ENCODE results near the gene HDAC10. TPM values are rescaled to one million over a fixed set of nuclear protein-coding genes. Genes with fewer than 3 reads are reported as not detected.
A peak's percentile ranks its signal among the peaks of the same experiment; 100 is the strongest.

Gene HDAC10
- total and polyA plus RNA-seq, 3 experiments from 2014 or later = 7.5 to 44.7 (median 42.5) TPM

GRCh38 chr22:50253046-50253915, 2.2 kb upstream of the HDAC10 start:
- Histone ChIP-seq H3K27ac (ENCODE audit: low read depth, low read length) (no peak overlapping the region), H3K9me3 (ENCODE audit: low read length) (no peaks in the 10 kb centered on the region), H3K27me3 (ENCODE audit: insufficient read depth, low read length, poor library complexity, severe bottlenecking) (no peaks in the 10 kb centered on the region), H3K36me3 (ENCODE audit: insufficient read depth, low read length) (no peaks in the 10 kb centered on the region), H3K4me1 (ENCODE audit: insufficient read depth, low read length) (peaks cover 14% of the 10 kb centered on the region), H3K4me3 (ENCODE audit: low read length) (no peak overlapping the region)
- H3K27ac Mint-ChIP-seq = peak overlapping the region in 2 of 8 donors; percentile 23 to 81
- CTCF ChIA-PET = interaction anchor here (0.6 to 3.9 kb wide), 9 partner anchors 11 to 368 kb away, joined by 3 to 33 read pairs (median 7); partner anchors contain the start of genes DENND6B and MAPK11
- peaks cover 4 to 24% (median 6%) of the 10 kb centered on the region in 3 donors for H3K4me1 Mint-ChIP-seq
- H3K9me3 Mint-ChIP-seq = no peaks in the 10 kb centered on the region
- peak overlapping the region in 1 of 7 donors; percentile 5 for H3K4me3 Mint-ChIP-seq
- POLR2A ChIA-PET = no interaction called here
- H3K27me3 Mint-ChIP-seq = peaks cover 1 to 4% of the 10 kb centered on the region in 2 donors
- H3K36me3 Mint-ChIP-seq = peaks cover 0 to 2% (median 0%) of the 10 kb centered on the region in 3 donors
- no peak for DNase-seq

- H3K36me3 ChIP-seq (ENCODE audit: insufficient read depth, low read length) = no peaks in the 10 kb centered on the region
- ChIA-PET POLR2A (interaction anchor here (2.2 kb wide), 1 partner anchor 75 kb away, joined by 7 read pairs; the partner anchor contains the start of gene DENND6B), CTCF (interaction anchor here (0.6 to 3.9 kb wide), 19 partner anchors 9 to 369 kb away, joined by 3 to 33 read pairs (median 5); partner anchors contain the start of genes DENND6B and MAPK11)
- H3K27ac Mint-ChIP-seq = peak overlapping the region in 7 of 8 donors; percentile 19 to 81 (median 52)
- no peak overlapping the region for H3K27ac ChIP-seq (ENCODE audit: low read depth, low read length)
- peaks cover 23% of the 10 kb centered on the region for H3K4me1 ChIP-seq (ENCODE audit: insufficient read depth, low read length)
- H3K4me1 Mint-ChIP-seq = peaks cover 7 to 33% (median 8%) of the 10 kb centered on the region in 3 donors
- H3K9me3 ChIP-seq (ENCODE audit: low read length) = no peaks in the 10 kb centered on the region
- no peak overlapping the region for H3K4me3 ChIP-seq (ENCODE audit: low read length)
- H3K4me3 Mint-ChIP-seq = peak overlapping the region in 6 of 7 donors; percentile 34 to 73 (median 60)
- DNase-seq = peak; percentile 54 to 83 (median 63)
- H3K27me3 ChIP-seq (ENCODE audit: insufficient read depth, low read length, poor library complexity, severe bottlenecking) = no peaks in the 10 kb centered on the region
- no peaks in the 10 kb centered on the region for H3K9me3 Mint-ChIP-seq
- H3K27me3 Mint-ChIP-seq = peaks cover 1 to 2% of the 10 kb centered on the region in 2 donors
- peaks cover 0 to 8% (median under 1%) of the 10 kb centered on the region in 3 donors for H3K36me3 Mint-ChIP-seq
Measured at GRCh38 chr22:50252082-50253045, 1.3 kb upstream of the HDAC10 start.

GRCh38 chr22:50251477-50252081, 514 bp upstream of the HDAC10 start:
- CTCF ChIA-PET = interaction anchor here (0.6 to 3.9 kb wide), 21 partner anchors 9 to 370 kb away, joined by 3 to 33 read pairs (median 4); partner anchors contain the start of genes DENND6B, MAPK11 and SCO2
- POLR2A ChIA-PET = interaction anchor here (0.7 to 2.2 kb wide), 5 partner anchors 75 to 281 kb away, joined by 3 to 7 read pairs (median 4); partner anchors contain the start of genes DENND6B, LMF2, NCAPH2 and SCO2
- Mint-ChIP-seq H3K4me1 (peaks cover 8 to 36% (median 9%) of the 10 kb centered on the region in 3 donors), H3K27me3 (peaks cover 0 to 1% of the 10 kb centered on the region in 2 donors), H3K9me3 (no peaks in the 10 kb centered on the region), H3K4me3 (peak overlapping the region in 6 of 7 donors; percentile 15 to 68 (median 54)), H3K27ac (peak overlapping the region in 5 of 8 donors; percentile 21 to 79 (median 52)), H3K36me3 (peaks cover 0 to 12% (median 5%) of the 10 kb centered on the region in 3 donors)
- H3K9me3 ChIP-seq (ENCODE audit: low read length) = no peaks in the 10 kb centered on the region
- H3K27ac ChIP-seq (ENCODE audit: low read depth, low read length) = no peak overlapping the region
- H3K36me3 ChIP-seq (ENCODE audit: insufficient read depth, low read length) = peaks cover 3% of the 10 kb centered on the region
- peaks cover 28% of the 10 kb centered on the region for H3K4me1 ChIP-seq (ENCODE audit: insufficient read depth, low read length)
- no peaks in the 10 kb centered on the region for H3K27me3 ChIP-seq (ENCODE audit: insufficient read depth, low read length, poor library complexity, severe bottlenecking)
- no peak overlapping the region for H3K4me3 ChIP-seq (ENCODE audit: low read length)
- no peak for DNase-seq

GRCh38 chr22:50250249-50250554, 863 bp downstream of the HDAC10 start:
- peak overlapping the region; percentile 65 for H3K27ac ChIP-seq (ENCODE audit: low read depth, low read length)
- Mint-ChIP-seq H3K36me3 (peaks cover 0 to 12% (median 5%) of the 10 kb centered on the region in 3 donors), H3K27ac (peak overlapping the region in 4 of 8 donors; percentile 43 to 83 (median 62)), H3K4me1 (peaks cover 8 to 39% (median 9%) of the 10 kb centered on the region in 3 donors), H3K27me3 (peaks cover 0 to 1% of the 10 kb centered on the region in 2 donors), H3K4me3 (peak overlapping the region; percentile 73 to 86 (median 82)), H3K9me3 (no peaks in the 10 kb centered on the region)
- H3K4me1 ChIP-seq (ENCODE audit: insufficient read depth, low read length) = peaks cover 36% of the 10 kb centered on the region
- DNase-seq = no peak
- no peaks in the 10 kb centered on the region for H3K9me3 ChIP-seq (ENCODE audit: low read length)
- ChIA-PET CTCF (interaction anchor here (0.9 to 3.9 kb wide), 9 partner anchors 8 to 372 kb away, joined by 3 to 33 read pairs (median 10); partner anchors contain the start of genes DENND6B and SCO2), POLR2A (interaction anchor here (1.1 kb wide), 2 partner anchors 64 to 298 kb away, joined by 3 read pairs; no protein-coding TSS in a partner anchor)
- H3K4me3 ChIP-seq (ENCODE audit: low read length) = peak overlapping the region; percentile 83
- no peaks in the 10 kb centered on the region for H3K27me3 ChIP-seq (ENCODE audit: insufficient read depth, low read length, poor library complexity, severe bottlenecking)
- H3K36me3 ChIP-seq (ENCODE audit: insufficient read depth, low read length) = peaks cover 13% of the 10 kb centered on the region

GRCh38 chr22:50249341-50250248, 1.5 kb downstream of the HDAC10 start:
- Histone ChIP-seq H3K4me1 (ENCODE audit: insufficient read depth, low read length) (peaks cover 36% of the 10 kb centered on the region), H3K9me3 (ENCODE audit: low read length) (no peaks in the 10 kb centered on the region), H3K4me3 (ENCODE audit: low read length) (no peak overlapping the region), H3K27me3 (ENCODE audit: insufficient read depth, low read length, poor library complexity, severe bottlenecking) (no peaks in the 10 kb centered on the region), H3K36me3 (ENCODE audit: insufficient read depth, low read length) (peaks cover 13% of the 10 kb centered on the region), H3K27ac (ENCODE audit: low read depth, low read length) (no peak overlapping the region)
- no peak for DNase-seq
- ChIA-PET CTCF (interaction anchor here (0.9 to 3.9 kb wide), 7 partner anchors 7 to 372 kb away, joined by 3 to 33 read pairs (median 11); partner anchors contain the start of genes DENND6B and SCO2), POLR2A (no interaction called here)
- Mint-ChIP-seq H3K36me3 (peaks cover 0 to 16% (median 5%) of the 10 kb centered on the region in 3 donors), H3K27ac (peak overlapping the region in 2 of 8 donors; percentile 58 to 94), H3K9me3 (no peaks in the 10 kb centered on the region), H3K27me3 (peaks cover 0 to 3% of the 10 kb centered on the region in 2 donors), H3K4me1 (peaks cover 12 to 45% (median 12%) of the 10 kb centered on the region in 3 donors), H3K4me3 (peak overlapping the region; percentile 44 to 83 (median 80))

GRCh38 chr22:50248196-50249081, 2.6 kb downstream of the HDAC10 start:
- Histone ChIP-seq H3K9me3 (ENCODE audit: low read length) (no peaks in the 10 kb centered on the region), H3K4me3 (ENCODE audit: low read length) (no peak overlapping the region), H3K27ac (ENCODE audit: low read depth, low read length) (peak overlapping the region; percentile 31), H3K36me3 (ENCODE audit: insufficient read depth, low read length) (peaks cover 13% of the 10 kb centered on the region), H3K27me3 (ENCODE audit: insufficient read depth, low read length, poor library complexity, severe bottlenecking) (no peaks in the 10 kb centered on the region), H3K4me1 (ENCODE audit: insufficient read depth, low read length) (peaks cover 43% of the 10 kb centered on the region)
- H3K4me1 Mint-ChIP-seq = peaks cover 21 to 56% (median 22%) of the 10 kb centered on the region in 3 donors
- DNase-seq = no peak
- POLR2A ChIA-PET = no interaction called here
- H3K27ac Mint-ChIP-seq = peak overlapping the region in 6 of 8 donors; percentile 79 to 97 (median 90)
- CTCF ChIA-PET = no interaction called here
- H3K9me3 Mint-ChIP-seq = no peaks in the 10 kb centered on the region
- peak overlapping the region in 6 of 7 donors; percentile 32 to 88 (median 62) for H3K4me3 Mint-ChIP-seq
- peaks cover 0 to 1% of the 10 kb centered on the region in 2 donors for H3K27me3 Mint-ChIP-seq
- H3K36me3 Mint-ChIP-seq = peaks cover 0 to 22% (median 5%) of the 10 kb centered on the region in 3 donors
